ENCODE measurements around the gene GPR18. TPM values are rescaled to one million over a fixed set of nuclear protein-coding genes. Genes with fewer than 3 reads are reported as not detected.

Gene GPR18
- total RNA-seq, 4 donors from 2014 or later, result 1.1 to 2.1 TPM; not detected in 2

DNA sequence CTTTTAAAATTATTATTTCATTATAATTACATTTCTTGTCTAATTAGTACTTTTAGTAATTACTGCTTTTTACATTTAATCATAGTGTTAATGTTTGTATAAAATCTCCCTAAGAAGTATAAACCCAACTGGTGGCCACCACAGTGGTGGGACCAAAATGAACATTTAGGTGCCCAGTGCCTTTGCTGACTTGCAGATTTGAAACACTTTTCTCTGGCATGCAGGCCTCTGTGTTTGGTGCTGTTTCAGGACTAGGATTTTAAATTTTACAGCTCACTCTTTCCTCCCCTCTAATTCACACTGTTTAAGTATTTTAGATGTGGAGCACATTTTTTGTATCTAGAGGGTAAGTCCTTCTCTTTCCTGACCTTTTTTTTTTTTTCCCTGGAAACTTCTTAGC is 40.1 kb downstream of the GPR18 start:
- H3K36me3 ChIP-seq, result no peaks in the 10 kb centered on the region
- no peak overlapping the region for H3K4me3 ChIP-seq
- H3K27me3 ChIP-seq, result no peaks in the 10 kb centered on the region
- H3K27ac ChIP-seq, result no peak overlapping the region
- TF ChIP-seq POLR2A (IDR thresholded peaks at IDR 0.05), result no peak
- no peak for TF ChIP-seq CTCF (IDR thresholded peaks at IDR 0.05)
- H3K9me3 ChIP-seq, result no peaks in the 10 kb centered on the region
- no peak for DNase-seq
- intact Hi-C loops (cut with DNase I; ENCODE audit: low total_unique reads), result no loop called here
- H3K4me1 ChIP-seq, result no peaks in the 10 kb centered on the region

GRCh38 chr13:99217461-99218110 is 40.6 kb downstream of the GPR18 start:
- H3K9me3 ChIP-seq, result no peaks in the 10 kb centered on the region
- H3K4me1 ChIP-seq, result no peaks in the 10 kb centered on the region
- H3K36me3 ChIP-seq, result no peaks in the 10 kb centered on the region
- H3K27me3 ChIP-seq, result no peaks in the 10 kb centered on the region
- DNase-seq, result no peak
- H3K4me3 ChIP-seq, result no peak overlapping the region
- TF ChIP-seq CTCF (IDR thresholded peaks at IDR 0.05) (no peak), POLR2A (IDR thresholded peaks at IDR 0.05) (no peak)
- H3K27ac ChIP-seq, result no peak overlapping the region
- intact Hi-C loops (cut with DNase I; ENCODE audit: low total_unique reads), result no loop called here

DNA sequence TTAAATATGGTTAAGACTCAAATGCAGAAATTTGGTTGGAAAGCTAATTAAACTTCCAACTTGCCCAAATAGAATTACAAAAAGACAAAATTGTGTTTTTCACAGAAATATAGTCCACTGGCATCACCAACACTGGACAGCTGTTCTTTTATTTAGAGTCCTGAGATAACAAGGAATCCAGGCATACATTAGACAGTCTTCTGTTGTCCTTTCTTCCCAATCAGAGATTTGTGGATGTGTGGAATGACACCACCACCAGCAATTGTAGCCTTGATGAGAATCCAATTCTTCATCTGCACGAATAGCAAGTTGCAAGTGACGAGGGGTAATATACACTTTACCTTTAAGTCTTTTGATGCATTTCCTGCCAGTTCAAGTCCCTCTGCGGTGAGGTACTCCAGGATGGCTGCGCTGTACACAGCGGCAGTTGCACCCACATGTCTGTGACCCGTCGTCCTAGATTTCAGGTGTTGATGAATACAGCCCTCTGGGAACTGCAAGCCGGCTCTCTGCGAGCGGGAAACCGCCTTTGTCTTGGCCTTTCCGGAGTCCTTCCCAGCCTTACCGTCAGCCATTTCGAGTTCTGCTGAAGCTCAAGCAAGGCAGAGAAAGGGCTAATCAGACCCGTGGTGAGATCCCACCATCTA is 42.9 kb downstream of the GPR18 start:
- no peak for TF ChIP-seq POLR2A (IDR thresholded peaks at IDR 0.05)
- Histone ChIP-seq H3K9me3 (no peaks in the 10 kb centered on the region), H3K4me1 (no peaks in the 10 kb centered on the region), H3K36me3 (no peaks in the 10 kb centered on the region), H3K27ac (no peak overlapping the region), H3K27me3 (no peaks in the 10 kb centered on the region), H3K4me3 (no peak overlapping the region)
- no peak for DNase-seq
- intact Hi-C loops (cut with DNase I; ENCODE audit: low total_unique reads), result no loop called here

GRCh38 chr13:99214731-99215130 is 43.4 kb downstream of the GPR18 start:
- H3K9me3 ChIP-seq, result no peaks in the 10 kb centered on the region
- no peaks in the 10 kb centered on the region for H3K4me1 ChIP-seq
- no peaks in the 10 kb centered on the region for H3K36me3 ChIP-seq
- H3K4me3 ChIP-seq, result no peak overlapping the region
- DNase-seq, result no peak
- TF ChIP-seq POLR2A (IDR thresholded peaks at IDR 0.05), result no peak
- no peak for TF ChIP-seq CTCF (IDR thresholded peaks at IDR 0.05)
- H3K27me3 ChIP-seq, result no peaks in the 10 kb centered on the region
- intact Hi-C loops (cut with DNase I; ENCODE audit: low total_unique reads), result no loop called here
- no peak overlapping the region for H3K27ac ChIP-seq

GRCh38 chr13:99214232-99214631 is 43.9 kb downstream of the GPR18 start:
- H3K36me3 ChIP-seq, result no peaks in the 10 kb centered on the region
- no peak for DNase-seq
- H3K27me3 ChIP-seq, result no peaks in the 10 kb centered on the region
- H3K27ac ChIP-seq, result no peak overlapping the region
- no peaks in the 10 kb centered on the region for H3K9me3 ChIP-seq
- no peak overlapping the region for H3K4me3 ChIP-seq
- intact Hi-C loops (cut with DNase I; ENCODE audit: low total_unique reads), result no loop called here
- H3K4me1 ChIP-seq, result no peaks in the 10 kb centered on the region
- TF ChIP-seq CTCF (IDR thresholded peaks at IDR 0.05) (no peak), POLR2A (IDR thresholded peaks at IDR 0.05) (no peak)

Data from uterus (tissue), 4 donors.